CD4-positive, alpha-beta T cell treated with Interleukin-2 at 100 ng/mL for 4 hours (primary cell): ENCODE measurements around the gene ARSK.
"Not testable (repeated sequence)": the region's sequence is repeated elsewhere in the genome, so short reads cannot be mapped to it uniquely, and the experiment has no call there.

ENCODE experiments used
- DNase-seq: peaks from one replicate; pipeline ENCODE4 v3.0.0-alpha.2; 2020; ENCODE audit warnings: low spot score

The ARSK gene

GRCh38 chr5:95621839-95622629, 67.1 kb downstream of the ARSK start:
- peak; percentile 41 for DNase-seq

GRCh38 chr5:95623706-95624105, 68.8 kb downstream of the ARSK start:
- DNase-seq, result no peak

- no peak for DNase-seq
These were observed 69.5 kb downstream of the ARSK start for GRCh38 chr5:95624368-95624767.

- DNase-seq, result no peak
These were observed 71.8 kb downstream of the ARSK start for GRCh38 chr5:95626701-95627100.

GRCh38 chr5:95627971-95628810, 73.3 kb downstream of the ARSK start:
- DNase-seq, result no peak

- no peak for DNase-seq
These were observed 74.0 kb downstream of the ARSK start for GRCh38 chr5:95628933-95629332.

- DNase-seq, result no peak
These were observed 75.6 kb downstream of the ARSK start for GRCh38 chr5:95630394-95630917.

GRCh38 chr5:95631255-95631958, 76.5 kb downstream of the ARSK start:
- no peak for DNase-seq

- DNase-seq, result peak; percentile 85
These were observed 77.2 kb downstream of the ARSK start for GRCh38 chr5:95631991-95632675.

GRCh38 chr5:95632942-95633341, 78.0 kb downstream of the ARSK start:
- not testable (repeated sequence) for DNase-seq

- no peak for DNase-seq
These were observed 78.8 kb downstream of the ARSK start for GRCh38 chr5:95633671-95634070.

- no peak for DNase-seq
These were observed 79.2 kb downstream of the ARSK start for GRCh38 chr5:95634081-95634480.

GRCh38 chr5:95638632-95639031, 83.7 kb downstream of the ARSK start:
- no peak for DNase-seq

GRCh38 chr5:95641741-95642220, 86.9 kb downstream of the ARSK start:
- no peak for DNase-seq

GRCh38 chr5:95643152-95643551, 88.3 kb downstream of the ARSK start:
- DNase-seq, result no peak

GRCh38 chr5:95644351-95645042, 89.6 kb downstream of the ARSK start:
- DNase-seq, result peak; percentile 73

GRCh38 chr5:95646226-95646568, 91.3 kb downstream of the ARSK start:
- not testable (repeated sequence) for DNase-seq

GRCh38 chr5:95646569-95647431, 91.9 kb downstream of the ARSK start, which contains the start of gene RFESD:
RFESD (plus strand) TSS chr5:95646777; CDS start chr5:95652272, 5,495 bp downstream.
- DNase-seq, result peak; percentile 91

- peak; percentile 29 for DNase-seq
These were observed 93.3 kb downstream of the ARSK start for GRCh38 chr5:95647886-95648860.
